Kasumi-1 (cell line): ENCODE results near the gene TMEM238.
"Not testable (repeated sequence)": the region's sequence is repeated elsewhere in the genome, so short reads cannot be mapped to it uniquely, and the experiment has no call there.

Experiments
- DNase-seq, 2 experiments: peaks; one replicate each; lab custom pipeline; 2025; lab: John Stamatoyannopoulos, UW

TMEM238 gene

GRCh38 chr19:55401390-55401789, 17.3 kb upstream of the TMEM238 start:
- not testable (repeated sequence) for DNase-seq

DNA sequence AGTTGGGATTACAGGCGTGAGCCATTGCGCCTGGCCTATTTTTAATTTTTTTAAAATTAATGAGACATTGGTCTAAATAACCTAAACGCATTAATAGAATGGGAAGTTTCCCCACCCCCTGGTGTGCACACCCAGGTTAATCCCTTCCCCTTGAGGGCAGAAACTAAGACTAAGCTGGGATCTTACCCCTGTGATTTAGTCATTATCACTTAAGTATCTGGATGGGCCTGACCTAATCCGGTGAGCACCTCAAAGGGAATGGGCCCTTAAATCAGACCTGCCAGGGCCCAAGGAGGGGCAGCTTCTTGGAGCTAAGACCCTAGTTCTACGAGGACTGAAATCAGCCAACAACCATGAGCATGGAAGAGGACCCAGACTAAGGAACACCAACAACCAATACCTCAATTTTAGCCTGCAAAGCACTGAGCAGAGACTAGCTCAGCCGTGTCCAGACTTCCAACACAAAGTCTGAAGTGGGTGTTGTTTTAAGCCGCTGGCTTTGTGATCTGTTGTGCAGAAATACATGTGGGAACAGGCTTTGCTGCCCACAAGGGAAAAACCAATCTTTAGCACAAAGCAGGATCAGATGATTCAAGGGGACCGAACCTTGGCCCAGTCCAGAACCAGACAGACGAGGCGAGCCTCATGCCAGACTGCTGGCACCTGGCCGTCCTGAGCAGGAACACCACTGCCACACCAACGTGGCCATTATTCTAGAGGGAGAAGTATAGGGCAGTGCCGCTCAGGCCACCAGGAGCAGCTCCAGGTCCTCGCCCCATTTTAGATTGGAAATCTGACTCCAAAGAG, 16.4 kb upstream of the TMEM238 start:
- no peak for DNase-seq

DNA sequence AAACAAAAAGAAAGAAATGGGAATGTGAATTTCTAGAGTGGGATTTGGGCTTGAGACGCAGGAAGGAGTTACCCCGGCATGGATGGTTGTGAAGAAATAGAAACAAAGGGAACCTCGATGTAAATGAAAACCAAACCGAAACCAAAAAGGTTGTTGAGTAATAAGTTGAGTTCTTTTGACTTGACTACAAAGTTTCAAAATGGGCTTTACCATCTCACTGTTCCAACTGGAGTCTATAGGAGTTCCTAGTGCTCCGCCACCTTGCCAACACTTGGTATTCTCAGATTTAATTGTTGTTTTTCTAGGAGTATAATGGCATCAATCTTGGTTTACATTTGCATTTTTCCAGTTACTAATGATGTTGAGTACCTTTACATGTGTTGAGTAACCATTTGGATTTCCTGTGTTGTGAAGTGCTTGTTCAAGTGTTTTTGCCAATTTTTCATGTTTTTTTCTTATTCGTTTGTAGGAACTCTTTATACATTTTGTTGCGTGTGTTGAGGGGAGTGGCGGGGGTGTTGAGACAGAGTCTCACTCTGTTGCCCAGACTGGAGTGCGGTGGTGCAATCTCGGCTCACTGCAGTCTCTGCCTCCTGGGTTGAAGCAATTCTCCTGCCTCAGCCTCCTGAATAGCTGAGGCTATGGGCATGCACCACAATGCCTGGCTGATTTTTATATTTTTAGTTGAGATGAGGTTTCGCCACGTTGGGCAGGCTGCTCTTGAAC, 14.3 kb upstream of the TMEM238 start:
- no peak for DNase-seq

DNA sequence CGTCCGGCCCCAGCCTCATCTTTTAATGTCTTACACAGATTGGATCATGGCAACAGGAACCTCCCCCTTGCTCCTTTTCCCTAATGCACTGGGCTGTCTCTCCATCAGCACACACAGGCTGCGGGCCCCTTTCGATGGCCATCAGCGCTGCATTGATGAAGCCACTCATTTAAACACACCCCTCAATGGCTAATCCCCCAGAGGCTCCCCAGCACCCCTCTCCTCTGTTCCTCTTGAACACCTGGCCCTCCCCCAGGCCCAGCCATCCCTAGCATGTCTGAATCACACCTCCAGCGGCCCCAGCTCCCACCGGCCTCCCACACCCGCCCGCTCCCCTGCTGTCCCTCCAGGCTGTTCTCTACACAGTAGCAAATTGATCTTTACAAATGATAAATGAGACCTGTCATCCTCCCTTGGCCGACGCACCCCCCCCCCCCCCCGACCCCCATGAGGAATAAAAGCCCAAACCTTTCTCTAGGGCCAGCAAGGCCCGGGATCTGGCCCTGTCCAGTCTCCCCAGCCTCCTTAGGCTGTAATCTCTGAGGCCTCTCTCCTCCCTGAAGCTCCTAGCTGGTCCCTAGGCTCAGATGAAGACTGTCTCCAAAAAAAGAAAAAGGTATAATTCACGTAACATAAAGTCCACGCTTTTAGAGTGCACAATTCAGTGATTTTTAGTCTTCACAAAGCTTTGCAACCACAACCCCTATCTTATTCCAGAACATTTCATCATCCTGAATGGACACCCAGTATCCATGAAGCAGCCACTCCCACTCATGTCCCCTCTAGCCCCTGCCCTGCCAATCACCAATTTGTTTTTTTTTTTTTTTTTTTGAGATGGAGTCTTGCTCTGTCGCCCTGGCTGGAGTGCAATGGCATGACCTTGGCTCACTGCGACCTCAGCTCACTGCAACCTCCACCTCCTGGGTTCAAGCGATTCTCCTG, 9.0 kb upstream of the TMEM238 start:
- DNase-seq, result no peak

GRCh38 chr19:55391702-55392615, 7.9 kb upstream of the TMEM238 start:
- DNase-seq, result no peak

DNA sequence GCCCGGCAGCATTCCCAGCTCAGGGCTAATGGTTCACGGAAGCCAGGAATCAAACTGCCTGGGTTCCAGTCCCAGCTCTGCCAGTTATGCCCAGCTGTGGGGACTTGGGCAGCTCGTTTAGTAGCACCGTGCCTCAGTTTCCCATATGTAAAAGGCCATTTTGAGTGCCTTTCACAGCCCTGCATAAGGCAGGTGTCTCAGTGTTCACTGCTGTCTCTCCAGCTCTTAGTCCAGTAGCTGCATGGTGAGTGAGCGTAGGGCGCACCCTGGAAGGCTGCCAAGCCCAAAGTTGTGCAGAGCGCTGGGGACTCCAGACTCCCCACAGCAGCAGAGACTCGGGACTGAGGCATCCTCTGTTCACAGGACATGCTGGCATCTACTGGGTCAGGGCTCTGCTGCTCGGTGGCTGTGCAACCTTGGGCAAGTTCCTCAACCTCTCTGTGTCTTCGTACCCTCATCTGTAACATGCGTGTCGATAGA, 7.1 kb upstream of the TMEM238 start:
- DNase-seq, result no peak

DNA sequence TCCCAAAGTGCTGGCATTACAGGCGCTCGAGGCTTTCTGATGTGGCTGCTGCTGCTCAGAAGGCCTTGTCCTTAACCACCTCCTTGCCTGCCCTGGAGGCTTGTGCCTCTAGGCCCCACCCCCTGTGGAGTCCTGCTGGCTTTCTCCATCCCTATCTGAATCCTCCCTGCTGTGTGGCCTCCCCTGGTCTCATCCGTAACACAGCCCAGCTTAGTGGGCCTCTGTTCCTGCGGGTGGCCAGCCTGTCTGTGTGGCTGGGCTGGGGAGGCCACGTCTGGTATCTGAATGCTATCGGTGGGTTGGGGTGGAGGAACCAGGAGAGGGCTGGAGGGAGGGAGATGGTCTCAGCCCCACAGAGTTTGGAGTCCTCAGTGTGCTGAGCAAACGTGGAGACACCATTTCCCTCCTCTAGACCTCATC, 6.4 kb upstream of the TMEM238 start:
- DNase-seq, result no peak

DNA sequence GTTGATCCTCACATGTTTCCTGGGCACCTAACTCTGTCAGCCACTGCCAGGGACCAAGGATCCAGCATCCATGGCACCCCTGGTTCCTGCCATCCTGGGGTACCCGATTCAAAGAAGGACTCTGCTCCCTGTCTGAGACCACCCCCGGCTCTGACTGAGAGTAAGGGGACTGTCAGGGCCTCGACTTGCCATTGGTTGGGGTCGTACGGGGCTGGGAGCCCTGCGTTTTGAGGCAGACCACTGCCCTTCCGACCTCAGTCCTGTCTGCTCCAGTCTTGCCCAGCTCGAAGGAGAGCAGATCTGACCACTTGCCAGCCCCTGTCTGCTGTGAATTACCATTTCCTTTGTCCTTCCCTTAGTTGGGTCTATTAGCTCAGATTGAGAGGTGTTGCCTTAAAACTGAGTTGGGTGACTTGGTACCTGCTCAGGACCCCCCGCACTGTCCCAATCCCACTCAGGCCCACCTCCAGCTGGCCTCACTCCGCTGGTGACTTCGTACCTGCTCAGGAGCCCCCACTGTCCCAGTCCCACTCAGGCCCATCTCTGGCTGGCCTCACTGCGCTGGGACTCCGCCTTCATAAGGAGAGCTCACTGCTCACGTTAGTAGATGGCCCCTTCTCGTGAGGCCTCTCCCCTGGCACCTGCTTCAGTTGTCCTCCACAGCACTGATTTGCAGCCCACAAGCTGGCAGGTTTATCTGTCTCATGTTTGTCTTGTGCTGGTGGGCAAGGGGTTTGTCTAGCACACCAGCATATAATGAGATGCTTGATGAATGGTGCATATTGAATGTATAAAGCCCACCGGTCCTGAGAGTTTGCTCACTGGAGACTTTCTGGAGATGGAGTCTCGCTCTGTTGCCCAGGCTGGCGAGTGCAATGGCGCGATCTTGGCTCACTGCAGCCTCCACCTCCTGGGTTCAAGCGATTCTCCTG, 5.6 kb upstream of the TMEM238 start:
- DNase-seq, result no peak

GRCh38 chr19:55387736-55388497, 3.8 kb upstream of the TMEM238 start:
- DNase-seq, result no peak

- no peak for DNase-seq
These were observed 2.4 kb upstream of the TMEM238 start for GRCh38 chr19:55386493-55386971.

DNA sequence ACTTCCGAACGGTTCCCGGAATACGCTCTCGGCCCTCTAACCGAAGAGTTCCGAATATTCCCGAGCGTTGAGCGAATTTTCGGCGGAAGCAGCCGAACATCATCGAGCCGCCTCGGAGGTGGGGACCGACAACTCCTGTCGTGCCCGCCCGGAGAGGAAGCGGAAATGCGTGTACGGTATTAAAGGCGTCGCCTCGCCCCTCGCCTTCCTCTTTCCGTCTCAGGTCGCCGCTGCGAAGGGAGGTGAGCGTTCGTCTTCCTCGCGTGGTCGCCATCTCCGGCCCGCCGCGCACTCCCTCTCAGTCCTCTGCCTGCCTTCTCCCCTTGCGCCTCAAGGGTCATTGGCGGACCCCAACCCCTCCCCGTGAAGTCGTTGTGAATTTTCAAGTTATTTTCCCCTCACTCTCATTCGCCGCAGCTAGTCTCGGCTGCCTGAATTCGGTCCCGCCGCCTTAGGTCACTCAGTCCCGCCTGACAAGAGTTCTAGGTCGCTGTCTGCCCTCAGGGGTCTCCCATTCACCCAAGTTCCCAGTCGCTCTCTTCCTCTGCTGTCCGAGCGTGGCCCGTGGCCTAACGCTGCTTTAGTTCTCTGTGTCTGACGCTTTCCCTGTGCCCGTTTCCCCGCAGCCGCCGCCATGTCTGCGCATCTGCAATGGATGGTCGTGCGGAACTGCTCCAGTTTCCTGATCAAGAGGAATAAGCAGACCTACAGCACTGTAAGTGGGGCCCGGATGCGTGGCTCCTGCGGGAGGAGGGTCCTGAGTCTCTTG, 1.8 kb upstream of the TMEM238 start, which contains the start of gene RPL28:
RPL28 (plus strand) TSS at position 209 of the 769 bp plus-strand sequence; CDS start at position 635, 426 bp downstream.
- DNase-seq, result peak; percentile 97 to 98

- peak; percentile 93 to 95 for DNase-seq
These were observed 1.0 kb upstream of the TMEM238 start for GRCh38 chr19:55384920-55385723.

DNA sequence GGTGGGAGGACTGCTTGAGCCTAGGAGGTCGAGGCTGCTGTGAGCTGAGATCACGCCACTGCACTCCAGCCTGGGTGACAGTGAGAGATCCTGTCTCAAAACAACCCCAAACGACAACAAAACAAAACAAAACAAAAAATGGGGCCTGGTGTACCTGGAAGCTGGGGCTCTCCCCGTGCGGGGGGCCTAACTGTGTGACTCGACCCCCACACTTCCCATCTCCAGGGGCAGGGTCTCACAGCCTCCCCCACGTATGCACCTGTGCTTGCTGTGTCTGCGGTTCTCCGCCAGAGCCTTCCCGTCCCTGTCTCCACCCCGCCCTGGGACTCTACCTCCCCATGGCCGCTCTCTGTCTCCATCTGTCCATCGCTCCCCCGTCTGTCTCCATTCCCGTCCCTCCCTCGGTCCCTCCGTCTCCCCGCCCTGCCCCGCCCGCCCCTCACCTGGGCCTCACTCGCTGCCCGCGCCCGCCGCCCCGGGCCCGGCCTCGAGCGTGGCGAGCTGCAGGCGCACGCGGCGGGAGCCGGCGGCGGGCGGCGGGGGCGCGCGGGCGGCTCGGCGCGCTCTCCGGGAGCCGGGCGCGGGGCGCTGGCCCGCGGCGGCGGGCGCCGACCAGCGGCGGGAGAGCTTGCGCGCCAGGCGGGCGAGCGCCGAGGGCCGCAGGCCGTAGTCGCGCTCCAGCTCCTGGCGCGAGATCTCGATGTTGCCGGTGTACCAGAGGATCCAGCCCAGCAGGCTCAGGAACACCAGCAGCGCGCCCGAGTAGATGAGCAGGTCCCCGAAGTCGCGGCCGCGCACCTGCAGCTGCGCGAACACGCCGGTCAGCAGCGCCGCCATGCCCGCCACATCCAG, 587 bp downstream of the TMEM238 start:
- DNase-seq, result peak; percentile 19 to 25

- no peak for DNase-seq
These were observed 1.5 kb downstream of the TMEM238 start for GRCh38 chr19:55382522-55383054.

DNA sequence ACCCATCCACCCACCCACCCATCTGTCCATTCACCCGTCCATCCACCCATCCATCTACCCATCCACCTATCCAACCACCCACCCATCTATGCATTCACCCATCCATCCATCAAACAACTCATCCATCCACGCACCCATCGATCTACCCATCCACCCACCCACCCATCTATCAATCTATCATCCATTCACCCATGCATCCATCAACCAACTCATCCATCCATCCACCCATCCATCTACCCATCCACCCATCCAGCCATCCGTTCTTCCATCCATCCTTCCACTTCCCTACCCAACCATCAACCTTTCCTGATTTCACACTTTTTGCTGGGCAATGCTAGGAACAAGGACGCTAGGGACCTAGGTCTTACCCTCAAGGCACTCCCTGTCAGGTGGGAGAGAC, 2.1 kb downstream of the TMEM238 start:
- DNase-seq, result no peak

- DNase-seq, result no peak
These were observed 4.9 kb downstream of the TMEM238 start for GRCh38 chr19:55379174-55379573.
